Measurements from ENCODE around the gene USP7. TPM values are rescaled to one million over a fixed set of nuclear protein-coding genes. Genes with fewer than 3 reads are reported as not detected.

Gene USP7
- polyA plus RNA-seq, 1 of the 3 experiments (the other 2 are of a cell fraction) = 8.6 TPM

DNA sequence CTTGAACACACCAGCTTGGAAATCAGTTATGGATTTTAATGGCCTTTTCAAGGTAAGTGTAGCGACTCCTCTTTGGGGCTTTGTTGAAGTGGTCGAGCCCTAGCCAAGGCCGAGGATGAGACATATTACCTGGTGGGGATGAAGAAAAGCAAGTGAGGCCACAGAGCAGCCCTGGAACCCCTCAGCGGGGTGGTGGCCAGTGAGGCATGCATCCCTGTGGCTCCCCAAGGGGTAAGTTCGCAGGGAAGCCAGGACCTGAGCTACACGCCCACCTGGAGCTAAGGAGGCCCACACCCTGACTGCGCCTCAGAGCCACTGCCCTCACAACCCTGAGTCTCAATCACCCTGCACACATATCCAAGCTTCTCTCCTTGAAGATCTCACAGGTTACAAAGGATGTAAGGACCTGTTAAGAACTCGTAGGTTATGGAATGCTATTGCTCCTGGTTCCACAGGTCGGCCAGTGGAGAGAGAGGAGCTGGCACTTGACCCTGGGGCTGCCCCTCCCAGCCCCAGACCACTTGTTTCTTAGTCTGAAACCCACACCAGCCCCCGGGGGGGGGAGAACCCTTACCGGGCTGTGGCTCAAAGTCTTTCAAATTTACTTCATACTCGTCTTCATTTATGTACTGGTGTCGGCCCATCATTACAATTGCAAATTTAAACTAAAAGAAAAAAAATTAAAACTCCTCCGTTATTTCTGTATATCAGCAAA lies 69.6 kb downstream of the USP7 start:
- H3K27ac ChIP-seq (ENCODE audit: low read depth in 2 of 2, low read length in 1 of 2) = peak overlapping the region in 1 of 2 experiments; percentile 36; a peak in 1 of 4 replicates
- 91% methylated on average over 12 of the region's 14 CpGs for WGBS (ENCODE audit: low lambda C conversion rate)
- no peaks in the 10 kb centered on the region for H3K27me3 ChIP-seq (ENCODE audit: insufficient read depth)
- H3K36me3 ChIP-seq (replicated peaks in 1 of 2; ENCODE audit: control insufficient read depth in 1 of 2, insufficient read depth in 2 of 2, low read length in 1 of 2) = peaks cover 45 to 91% of the 10 kb centered on the region in 2 experiments
- peaks cover 0 to 10% of the 10 kb centered on the region in 2 experiments; a peak in 1 of 4 replicates for H3K4me1 ChIP-seq (ENCODE audit: control insufficient read depth in 1 of 2, insufficient read depth in 2 of 2, low read depth in 1 of 2, low read length in 1 of 2)
- peaks cover 5% of the 10 kb centered on the region for H3F3A ChIP-seq (replicated peaks; ENCODE audit: insufficient read depth)
- no peaks in the 10 kb centered on the region for H3K9me3 ChIP-seq
- no peaks in the 10 kb centered on the region for H3K79me2 ChIP-seq (ENCODE audit: insufficient read depth)
- H4K20me1 ChIP-seq (ENCODE audit: insufficient read depth) = no peaks in the 10 kb centered on the region
- no peak overlapping the region for H3K9ac ChIP-seq
- no peak overlapping the region for H3K4me3 ChIP-seq (ENCODE audit: low read depth in 2 of 2, low read length in 1 of 2)
- POLR2A ChIA-PET = no interaction called here
- H2AFZ ChIP-seq (ENCODE audit: low read depth) = no peak overlapping the region
- no peak overlapping the region for H3K4me2 ChIP-seq
- CTCF ChIA-PET = interaction anchor here (0.7 to 3.0 kb wide), 9 partner anchors 12 to 327 kb away, joined by 3 to 7 read pairs (median 3); no protein-coding TSS in a partner anchor
- H3K9me2 ChIP-seq = no peaks in the 10 kb centered on the region
- TF ChIP-seq ELF1 (IDR thresholded peaks at IDR 0.05) (no peak), TCF12 (IDR thresholded peaks at IDR 0.05) (no peak), YY1 (IDR thresholded peaks at IDR 0.05; ENCODE audit: low read depth) (no peak), RFX5 (IDR thresholded peaks at IDR 0.05; ENCODE audit: low read length) (no peak), NFIC (IDR thresholded peaks at IDR 0.05; ENCODE audit: borderline replicate concordance) (no peak), NRF1 (IDR thresholded peaks at IDR 0.05; ENCODE audit: low read depth, low read length) (no peak), RAD21 (IDR thresholded peaks at IDR 0.05; ENCODE audit: low read length) (no peak), MEF2A (IDR thresholded peaks at IDR 0.05; ENCODE audit: borderline replicate concordance, low read depth) (no peak), SMC3 (IDR thresholded peaks at IDR 0.05; ENCODE audit: low read depth, low read length) (no peak)
- TF ChIP-seq, protein P1, sequence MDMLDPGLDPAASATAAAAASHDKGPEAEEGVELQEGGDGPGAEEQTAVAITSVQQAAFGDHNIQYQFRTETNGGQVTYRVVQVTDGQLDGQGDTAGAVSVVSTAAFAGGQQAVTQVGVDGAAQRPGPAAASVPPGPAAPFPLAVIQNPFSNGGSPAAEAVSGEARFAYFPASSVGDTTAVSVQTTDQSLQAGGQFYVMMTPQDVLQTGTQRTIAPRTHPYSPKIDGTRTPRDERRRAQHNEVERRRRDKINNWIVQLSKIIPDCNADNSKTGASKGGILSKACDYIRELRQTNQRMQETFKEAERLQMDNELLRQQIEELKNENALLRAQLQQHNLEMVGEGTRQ (IDR thresholded peaks at IDR 0.05; ENCODE audit: borderline replicate concordance, low read depth, low read length) = no peak
- TF ChIP-seq, protein P2, sequence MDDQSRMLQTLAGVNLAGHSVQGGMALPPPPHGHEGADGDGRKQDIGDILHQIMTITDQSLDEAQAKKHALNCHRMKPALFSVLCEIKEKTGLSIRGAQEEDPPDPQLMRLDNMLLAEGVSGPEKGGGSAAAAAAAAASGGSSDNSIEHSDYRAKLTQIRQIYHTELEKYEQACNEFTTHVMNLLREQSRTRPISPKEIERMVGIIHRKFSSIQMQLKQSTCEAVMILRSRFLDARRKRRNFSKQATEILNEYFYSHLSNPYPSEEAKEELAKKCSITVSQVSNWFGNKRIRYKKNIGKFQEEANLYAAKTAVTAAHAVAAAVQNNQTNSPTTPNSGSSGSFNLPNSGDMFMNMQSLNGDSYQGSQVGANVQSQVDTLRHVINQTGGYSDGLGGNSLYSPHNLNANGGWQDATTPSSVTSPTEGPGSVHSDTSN (IDR thresholded peaks at IDR 0.05) = no peak
- DNase-seq = no peak

DNA sequence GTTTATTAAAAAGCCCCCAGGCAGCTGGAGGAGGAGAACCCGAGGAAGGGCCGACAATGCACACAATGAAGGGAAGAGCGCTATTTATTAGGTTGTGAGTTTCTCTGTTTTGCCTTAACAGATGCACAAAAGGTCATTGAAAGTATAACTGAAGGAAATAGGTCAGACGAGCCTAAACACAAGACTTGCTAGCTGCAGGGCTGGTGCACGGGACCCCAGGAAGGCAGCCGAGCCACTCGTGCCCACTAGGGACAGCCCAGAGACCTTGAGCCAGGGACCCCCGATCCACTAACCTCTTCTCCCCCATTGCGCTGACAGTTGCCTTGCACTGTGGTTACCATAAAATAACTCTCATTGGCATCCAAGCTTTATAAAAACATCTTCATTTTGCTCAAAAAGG lies 70.3 kb downstream of the USP7 start:
- Histone ChIP-seq H3K79me2 (ENCODE audit: insufficient read depth) (no peaks in the 10 kb centered on the region), H3K36me3 (replicated peaks in 1 of 2; ENCODE audit: control insufficient read depth in 1 of 2, insufficient read depth in 2 of 2, low read length in 1 of 2) (peaks cover 38 to 84% of the 10 kb centered on the region in 2 experiments), H3K9me2 (no peaks in the 10 kb centered on the region), H3K9me3 (no peaks in the 10 kb centered on the region), H4K20me1 (ENCODE audit: insufficient read depth) (no peaks in the 10 kb centered on the region), H3K4me2 (no peak overlapping the region), H3K27me3 (ENCODE audit: insufficient read depth) (no peaks in the 10 kb centered on the region), H3K27ac (ENCODE audit: low read depth in 2 of 2, low read length in 1 of 2) (peak overlapping the region in 1 of 2 experiments; percentile 30; a peak in 1 of 4 replicates), H2AFZ (ENCODE audit: low read depth) (no peak overlapping the region), H3K9ac (no peak overlapping the region), H3F3A (replicated peaks; ENCODE audit: insufficient read depth) (peaks cover 5% of the 10 kb centered on the region), H3K4me1 (ENCODE audit: control insufficient read depth in 1 of 2, insufficient read depth in 2 of 2, low read depth in 1 of 2, low read length in 1 of 2) (peaks cover 0 to 15% of the 10 kb centered on the region in 2 experiments; a peak in 1 of 4 replicates), H3K4me3 (ENCODE audit: low read depth in 2 of 2, low read length in 1 of 2) (no peak overlapping the region)
- WGBS (ENCODE audit: low lambda C conversion rate) = 89% methylated on average over 9 of the region's 9 CpGs
- ChIA-PET POLR2A (no interaction called here), CTCF (interaction anchor here (0.7 to 3.0 kb wide), 6 partner anchors 12 to 321 kb away, joined by 3 to 7 read pairs (median 4); no protein-coding TSS in a partner anchor)
- DNase-seq = no peak
- TF ChIP-seq, protein P1 (IDR thresholded peaks at IDR 0.05; ENCODE audit: borderline replicate concordance, low read depth, low read length) = no peak
- TF ChIP-seq POLR2AphosphoS5 (IDR thresholded peaks at IDR 0.05; ENCODE audit: low read depth, low read length) = no peak
- TF ChIP-seq NFIC (IDR thresholded peaks at IDR 0.05; ENCODE audit: borderline replicate concordance) = no peak
- TF ChIP-seq, protein P3, sequence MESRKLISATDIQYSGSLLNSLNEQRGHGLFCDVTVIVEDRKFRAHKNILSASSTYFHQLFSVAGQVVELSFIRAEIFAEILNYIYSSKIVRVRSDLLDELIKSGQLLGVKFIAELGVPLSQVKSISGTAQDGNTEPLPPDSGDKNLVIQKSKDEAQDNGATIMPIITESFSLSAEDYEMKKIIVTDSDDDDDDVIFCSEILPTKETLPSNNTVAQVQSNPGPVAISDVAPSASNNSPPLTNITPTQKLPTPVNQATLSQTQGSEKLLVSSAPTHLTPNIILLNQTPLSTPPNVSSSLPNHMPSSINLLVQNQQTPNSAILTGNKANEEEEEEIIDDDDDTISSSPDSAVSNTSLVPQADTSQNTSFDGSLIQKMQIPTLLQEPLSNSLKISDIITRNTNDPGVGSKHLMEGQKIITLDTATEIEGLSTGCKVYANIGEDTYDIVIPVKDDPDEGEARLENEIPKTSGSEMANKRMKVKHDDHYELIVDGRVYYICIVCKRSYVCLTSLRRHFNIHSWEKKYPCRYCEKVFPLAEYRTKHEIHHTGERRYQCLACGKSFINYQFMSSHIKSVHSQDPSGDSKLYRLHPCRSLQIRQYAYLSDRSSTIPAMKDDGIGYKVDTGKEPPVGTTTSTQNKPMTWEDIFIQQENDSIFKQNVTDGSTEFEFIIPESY (IDR thresholded peaks at IDR 0.05; ENCODE audit: borderline replicate concordance, low read depth) = no peak
- TF ChIP-seq, protein P4, sequence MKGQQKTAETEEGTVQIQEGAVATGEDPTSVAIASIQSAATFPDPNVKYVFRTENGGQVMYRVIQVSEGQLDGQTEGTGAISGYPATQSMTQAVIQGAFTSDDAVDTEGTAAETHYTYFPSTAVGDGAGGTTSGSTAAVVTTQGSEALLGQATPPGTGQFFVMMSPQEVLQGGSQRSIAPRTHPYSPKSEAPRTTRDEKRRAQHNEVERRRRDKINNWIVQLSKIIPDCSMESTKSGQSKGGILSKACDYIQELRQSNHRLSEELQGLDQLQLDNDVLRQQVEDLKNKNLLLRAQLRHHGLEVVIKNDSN (IDR thresholded peaks at IDR 0.05; ENCODE audit: borderline replicate concordance, low read depth) = no peak
- TF ChIP-seq EP300 (IDR thresholded peaks at IDR 0.05; ENCODE audit: borderline replicate concordance in 1 of 2, low read depth in 1 of 2, low read length in 1 of 2) = no peak
- no peak for TF ChIP-seq GATA2 (CRISPR knock-in tag; IDR thresholded peaks at IDR 0.05)
- no peak for TF ChIP-seq TEAD4 (IDR thresholded peaks at IDR 0.05; ENCODE audit: borderline replicate concordance, insufficient read depth)
- no peak for TF ChIP-seq SIN3A (IDR thresholded peaks at IDR 0.05; ENCODE audit: borderline replicate concordance, low read depth, low read length)
- TF ChIP-seq YY1 (IDR thresholded peaks at IDR 0.05; ENCODE audit: low read depth) = no peak
- TF ChIP-seq TCF12 (IDR thresholded peaks at IDR 0.05) = no peak
- TF ChIP-seq FOSL2 (IDR thresholded peaks at IDR 0.05; ENCODE audit: borderline replicate concordance, low read depth) = no peak
